GM12865 (cell line): ENCODE data around the gene DIAPH2.
A peak's percentile ranks its signal among the peaks of the same experiment; 100 is the strongest.
"Not testable (repeated sequence)": the region's sequence is repeated elsewhere in the genome, so short reads cannot be mapped to it uniquely, and the experiment has no call there.

Source experiments
- DNase-seq: peaks from one replicate; pipeline ENCODE4 v3.0.0; 2010; ENCODE audit warnings: low read depth
- H3K4me3 ChIP-seq: 2 replicates; pipeline ENCODE4 v1.5.1; 2011; ENCODE audit warnings: mild to moderate bottlenecking, low read depth, low read length, control low read depth
- TF ChIP-seq, protein P1 (sequence below): IDR thresholded peaks from 2 replicates; pipeline ENCODE4 v1.5.1; 2011; ENCODE audit warnings: low read length, control low read depth, low read depth, inconsistent platforms; ENCODE audit not compliant: insufficient read depth; ENCODE audit errors: missing control alignments

Gene DIAPH2

DNA sequence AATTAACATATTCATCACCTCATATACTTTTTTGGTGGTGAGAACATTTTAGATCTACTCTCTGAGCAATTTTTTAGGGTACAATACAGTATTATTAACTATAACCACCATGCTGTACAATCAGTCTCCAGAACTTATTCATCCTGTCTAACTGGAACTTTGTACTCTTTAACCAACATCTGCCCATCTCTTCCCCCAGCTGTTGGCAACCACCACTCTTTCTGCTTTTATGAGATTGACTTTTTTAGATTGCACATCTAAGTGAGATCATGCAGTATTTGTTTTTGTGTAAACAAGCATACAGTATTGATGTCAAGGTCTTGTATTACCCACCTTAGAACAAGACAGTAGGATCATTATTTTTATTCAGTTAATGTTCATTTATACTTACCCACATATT, 715.9 kb downstream of the DIAPH2 start:
- DNase-seq = peak; percentile 6
- no peak overlapping the region for H3K4me3 ChIP-seq
- TF ChIP-seq, protein P1, sequence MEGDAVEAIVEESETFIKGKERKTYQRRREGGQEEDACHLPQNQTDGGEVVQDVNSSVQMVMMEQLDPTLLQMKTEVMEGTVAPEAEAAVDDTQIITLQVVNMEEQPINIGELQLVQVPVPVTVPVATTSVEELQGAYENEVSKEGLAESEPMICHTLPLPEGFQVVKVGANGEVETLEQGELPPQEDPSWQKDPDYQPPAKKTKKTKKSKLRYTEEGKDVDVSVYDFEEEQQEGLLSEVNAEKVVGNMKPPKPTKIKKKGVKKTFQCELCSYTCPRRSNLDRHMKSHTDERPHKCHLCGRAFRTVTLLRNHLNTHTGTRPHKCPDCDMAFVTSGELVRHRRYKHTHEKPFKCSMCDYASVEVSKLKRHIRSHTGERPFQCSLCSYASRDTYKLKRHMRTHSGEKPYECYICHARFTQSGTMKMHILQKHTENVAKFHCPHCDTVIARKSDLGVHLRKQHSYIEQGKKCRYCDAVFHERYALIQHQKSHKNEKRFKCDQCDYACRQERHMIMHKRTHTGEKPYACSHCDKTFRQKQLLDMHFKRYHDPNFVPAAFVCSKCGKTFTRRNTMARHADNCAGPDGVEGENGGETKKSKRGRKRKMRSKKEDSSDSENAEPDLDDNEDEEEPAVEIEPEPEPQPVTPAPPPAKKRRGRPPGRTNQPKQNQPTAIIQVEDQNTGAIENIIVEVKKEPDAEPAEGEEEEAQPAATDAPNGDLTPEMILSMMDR = no peak

DNA sequence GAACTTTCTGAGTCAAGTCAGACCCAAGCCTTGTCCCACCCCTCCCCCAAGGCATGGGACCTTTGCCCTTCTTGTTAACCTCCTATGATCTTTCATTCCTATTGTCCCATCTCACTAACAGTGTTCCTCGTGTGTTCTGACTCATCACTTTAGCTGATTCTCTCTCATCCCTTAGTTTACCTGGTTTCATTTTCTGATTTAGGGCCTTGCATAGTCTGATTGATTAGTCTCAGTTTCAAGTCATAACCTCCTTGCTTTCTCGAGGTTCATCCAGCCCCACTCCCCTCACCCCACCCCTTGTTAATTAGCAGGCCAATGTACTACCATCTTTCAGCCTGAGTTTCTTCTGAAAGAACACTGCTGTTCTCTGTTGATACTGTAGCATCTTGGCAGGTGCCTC, 716.5 kb downstream of the DIAPH2 start:
- peak; percentile 83 for DNase-seq

DNA sequence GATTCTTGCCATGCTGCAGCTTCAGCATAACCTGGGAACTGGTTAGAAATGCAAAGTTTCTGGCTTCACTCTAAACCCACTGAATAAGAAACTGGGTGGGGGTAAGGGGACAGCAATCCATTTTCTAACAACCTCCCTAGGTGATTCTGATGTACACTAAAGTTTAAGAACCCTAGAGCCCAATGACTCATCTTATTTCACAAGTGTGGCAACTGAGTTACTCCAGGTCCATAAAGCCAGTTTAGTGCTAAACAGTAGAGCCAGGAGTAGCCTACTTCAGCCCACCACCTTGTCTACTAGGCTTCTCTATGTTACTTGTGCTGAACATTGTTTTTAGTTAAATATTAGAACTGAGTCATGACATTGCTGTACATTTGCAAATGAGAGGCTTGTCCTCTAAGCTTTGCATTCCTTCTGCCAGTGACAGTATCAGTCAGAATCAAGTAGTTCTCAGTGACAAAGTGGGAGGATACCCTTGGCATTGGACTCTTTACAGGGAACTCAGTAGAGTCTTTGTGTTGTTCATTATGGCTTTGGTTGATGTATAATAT, 717.0 kb downstream of the DIAPH2 start:
- DNase-seq = no peak
- TF ChIP-seq, protein P1 = no peak
- H3K4me3 ChIP-seq = no peak overlapping the region

More for the DNA sequence above, 716.5 kb downstream of the DIAPH2 start:
- TF ChIP-seq, protein P1 = no peak
- H3K4me3 ChIP-seq = no peak overlapping the region

DNA sequence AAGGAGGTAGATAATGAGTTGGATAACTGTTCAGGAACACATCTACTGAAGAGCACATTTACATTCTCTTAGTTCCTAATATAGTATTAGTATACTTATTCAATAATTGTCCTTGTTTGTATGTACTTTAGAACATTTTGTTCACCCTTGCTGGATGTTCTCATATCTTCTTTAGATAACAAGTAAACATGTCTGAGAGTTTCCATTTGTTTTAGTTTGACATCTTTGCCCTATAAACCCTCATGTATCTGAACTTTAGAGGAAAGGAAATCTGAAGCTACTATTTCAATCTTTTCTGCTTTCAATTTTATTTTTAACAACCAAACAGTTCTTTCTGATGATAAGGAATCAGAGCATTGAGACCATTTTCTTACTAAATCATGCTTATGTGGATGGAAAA, 717.7 kb downstream of the DIAPH2 start:
- DNase-seq = no peak
- no peak overlapping the region for H3K4me3 ChIP-seq
- TF ChIP-seq, protein P1 = no peak

DNA sequence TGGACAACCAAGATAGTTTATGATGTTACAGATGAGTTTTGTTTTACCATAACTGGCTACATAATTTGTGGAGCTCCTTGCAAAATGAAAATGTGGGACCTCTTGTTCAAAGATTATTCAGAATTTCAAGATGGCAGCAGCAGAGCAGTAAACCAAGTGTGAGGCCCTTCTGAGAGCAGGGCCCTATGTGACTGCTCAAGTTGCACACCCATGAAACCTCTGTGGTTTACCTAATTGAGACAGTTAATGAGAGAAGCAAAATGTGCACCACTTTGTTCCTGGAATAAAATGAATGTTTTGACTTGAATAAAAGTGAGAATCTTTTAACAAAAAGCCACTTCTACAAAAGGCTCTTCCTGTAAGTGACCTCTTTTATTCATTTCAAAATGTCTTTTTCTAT, 718.3 kb downstream of the DIAPH2 start:
- no peak overlapping the region for H3K4me3 ChIP-seq
- peak; percentile 45 for DNase-seq
- TF ChIP-seq, protein P1 = no peak

DNA sequence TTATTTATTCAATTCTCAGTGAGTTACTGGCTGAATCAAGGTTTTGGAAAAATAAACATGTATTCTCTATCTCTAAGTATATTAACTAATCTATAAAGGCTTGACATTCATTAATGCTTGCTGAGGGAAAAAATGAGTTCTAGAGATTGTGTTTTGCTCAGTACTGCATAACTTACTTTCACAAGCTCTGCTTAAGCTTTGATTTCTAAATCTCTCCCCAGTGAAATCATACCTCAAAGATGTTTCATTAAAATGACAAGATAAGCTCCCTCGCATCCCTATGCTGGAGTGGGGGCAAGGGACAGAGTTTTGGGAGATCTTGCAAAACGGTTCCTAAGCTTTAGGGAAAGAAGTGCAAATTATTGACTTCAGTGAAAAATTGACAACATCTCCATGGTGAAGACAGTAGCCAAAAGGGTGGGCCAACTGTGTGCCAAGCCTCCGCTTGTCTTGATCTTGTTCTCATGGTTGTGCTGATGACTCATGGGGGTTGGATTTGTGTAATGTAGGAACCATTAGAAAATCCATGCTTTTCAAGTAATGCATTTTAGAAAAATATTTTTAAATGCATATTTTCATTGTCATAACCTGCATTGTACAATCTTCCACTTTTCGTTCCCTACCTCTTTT, 720.5 kb downstream of the DIAPH2 start:
- TF ChIP-seq, protein P1 = no peak
- no peak overlapping the region for H3K4me3 ChIP-seq
- DNase-seq = no peak

DNA sequence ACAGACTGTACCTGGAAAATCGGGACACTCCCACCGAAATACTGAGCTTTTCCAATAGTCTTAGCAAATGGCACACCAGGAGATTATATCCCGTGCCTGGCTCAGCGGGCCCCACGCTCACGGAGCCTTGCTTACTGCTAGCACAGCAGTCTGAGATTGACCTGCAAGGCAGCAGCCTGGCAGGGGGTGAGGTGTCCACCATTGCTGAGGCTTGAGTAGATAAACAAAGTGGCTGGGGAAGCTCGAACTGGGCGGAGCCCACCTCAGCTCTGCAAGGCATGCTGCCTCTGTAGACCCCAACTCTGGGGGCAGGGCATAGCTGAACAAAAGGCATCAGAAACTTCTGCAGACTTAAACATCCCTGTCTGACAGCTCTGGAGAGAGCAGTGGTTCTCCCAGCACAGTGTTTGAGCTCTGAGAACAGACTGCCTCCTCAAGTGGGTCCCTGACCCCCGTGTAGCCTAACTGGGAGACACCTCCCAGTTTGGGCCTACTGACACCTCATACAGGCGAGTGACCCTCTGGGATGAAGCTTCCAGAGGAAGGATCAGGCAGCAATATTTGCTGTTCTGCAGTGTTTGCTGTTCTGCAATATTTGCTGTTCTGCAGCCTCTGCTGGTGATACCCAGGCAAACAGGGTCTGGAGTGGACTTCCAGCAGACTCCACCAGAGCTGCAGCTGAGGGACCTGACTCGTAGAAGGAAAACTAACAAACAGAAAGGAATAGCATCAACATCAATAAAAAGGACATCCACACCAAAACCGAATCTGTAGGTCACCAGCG, 725.2 kb downstream of the DIAPH2 start:
- H3K4me3 ChIP-seq, DNase-seq: not testable (repeated sequence)
